Amygdala (tissue), 56 donors: ENCODE measurements around the gene GASK1A.

ENCODE experiments used
- DNase-seq, 56 donors: peaks; one replicate each; lab custom pipeline; 2025; lab: John Stamatoyannopoulos, UW

The GASK1A gene

GRCh38 chr3:43012174-43012573 is 33.1 kb downstream of the GASK1A start:
- no peak for DNase-seq

DNA sequence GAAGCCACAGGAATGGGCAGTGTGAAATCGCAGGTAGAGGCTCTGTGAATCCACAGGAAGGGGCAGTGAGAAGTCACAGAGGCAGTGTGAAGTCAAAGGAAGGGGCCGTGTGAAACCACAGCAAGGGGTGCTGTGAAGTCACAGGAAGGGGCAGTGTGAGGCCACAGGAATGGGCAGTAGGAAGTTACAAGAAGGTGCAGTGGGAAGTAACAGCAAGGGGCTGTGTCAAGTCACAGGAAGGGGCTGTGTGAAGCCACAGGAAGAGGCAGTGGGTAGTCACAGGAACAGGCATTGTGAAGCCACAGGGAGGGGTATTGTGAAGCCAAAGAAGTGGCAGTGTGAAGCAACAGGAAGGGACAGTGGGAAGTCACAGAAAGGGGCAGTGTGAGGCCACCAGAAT is 34.1 kb downstream of the GASK1A start:
- DNase-seq, result no peak

GRCh38 chr3:43013743-43014155 is 34.6 kb downstream of the GASK1A start:
- no peak for DNase-seq

DNA sequence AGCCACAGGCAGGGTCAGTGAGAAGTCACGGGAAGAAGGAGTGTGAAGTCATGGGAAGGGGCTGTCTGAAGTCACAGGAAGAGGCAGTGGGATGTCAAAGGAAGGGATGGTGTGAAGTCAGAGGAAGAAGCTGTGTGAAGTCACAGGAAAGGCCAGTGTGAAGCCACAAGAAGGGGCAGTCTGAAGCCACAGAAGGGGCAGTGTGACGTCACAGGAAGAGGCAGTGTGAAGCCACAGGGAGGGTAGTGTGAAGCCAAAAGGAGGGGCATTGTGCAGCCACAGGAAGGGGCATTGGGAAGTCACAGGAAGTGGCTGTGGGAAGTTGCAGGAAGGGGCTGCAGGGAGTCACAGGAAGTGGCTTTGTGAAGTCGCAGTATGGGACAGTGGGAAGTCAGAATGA is 35.1 kb downstream of the GASK1A start:
- no peak for DNase-seq

GRCh38 chr3:43014956-43015355 is 35.8 kb downstream of the GASK1A start:
- no peak for DNase-seq

DNA sequence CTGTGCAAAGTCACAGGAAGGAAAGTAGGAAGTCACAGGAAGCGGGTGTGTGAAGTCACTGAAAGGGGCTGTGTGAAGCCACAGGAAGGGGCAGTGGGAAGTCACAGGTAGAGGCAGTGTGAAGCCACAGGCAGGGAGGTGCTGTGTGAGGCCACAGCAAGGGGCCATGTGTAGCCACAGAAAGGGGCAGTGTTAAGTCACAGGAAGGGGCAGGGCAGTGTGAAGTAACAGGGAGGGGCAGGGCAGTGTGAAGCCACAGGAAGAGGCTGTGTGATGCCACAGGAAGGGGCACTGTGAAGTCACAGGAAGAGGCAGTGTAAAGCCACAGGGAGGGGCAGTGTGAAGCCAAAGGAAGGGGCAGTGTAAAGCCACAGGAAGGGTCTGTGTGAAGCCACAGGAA is 36.5 kb downstream of the GASK1A start:
- DNase-seq, result no peak

DNA sequence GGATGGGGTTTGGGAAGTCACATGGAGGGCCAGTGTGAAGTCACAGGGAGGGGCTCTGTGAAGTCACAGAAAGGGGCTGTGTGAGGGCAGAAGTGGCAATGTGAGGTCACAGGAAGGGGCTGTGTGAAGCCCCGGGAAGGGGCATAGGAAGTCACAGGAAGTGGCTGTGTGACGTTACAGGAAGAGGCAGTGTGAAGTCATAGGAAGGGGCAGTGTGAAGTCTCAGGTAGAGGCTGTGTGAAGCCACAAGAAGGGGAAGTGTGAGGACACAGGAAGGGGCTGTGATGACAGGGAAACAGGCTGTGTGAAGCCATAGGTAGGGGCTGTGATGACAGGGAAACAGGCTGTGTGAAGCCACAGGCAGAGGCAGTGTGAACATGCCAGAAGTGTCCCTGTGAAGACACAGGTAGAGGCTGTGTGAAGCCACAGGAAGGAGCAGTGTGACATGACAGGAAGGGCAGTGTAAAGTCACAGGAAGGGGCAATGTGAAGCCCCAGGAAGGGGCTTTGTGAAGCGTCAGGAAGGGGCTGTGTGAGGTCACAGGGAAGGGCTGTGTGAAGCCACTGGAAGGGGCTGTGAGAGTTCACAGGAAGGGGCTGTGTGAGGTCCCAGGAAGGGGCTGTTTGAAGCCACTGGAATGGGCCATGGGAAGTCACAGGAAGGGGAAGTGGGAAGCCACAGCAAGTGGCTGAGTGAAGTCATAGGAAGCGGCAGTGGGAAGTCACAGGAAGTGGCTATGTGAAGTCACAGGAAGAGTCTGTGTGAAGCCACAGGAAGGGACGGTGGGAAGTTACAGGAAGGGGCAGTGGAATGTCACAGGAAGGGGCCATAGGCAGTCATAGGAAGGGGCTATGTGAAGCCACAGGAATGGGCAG is 37.1 kb downstream of the GASK1A start:
- no peak for DNase-seq

- no peak for DNase-seq
These were observed 37.9 kb downstream of the GASK1A start for GRCh38 chr3:43017004-43017403.

DNA sequence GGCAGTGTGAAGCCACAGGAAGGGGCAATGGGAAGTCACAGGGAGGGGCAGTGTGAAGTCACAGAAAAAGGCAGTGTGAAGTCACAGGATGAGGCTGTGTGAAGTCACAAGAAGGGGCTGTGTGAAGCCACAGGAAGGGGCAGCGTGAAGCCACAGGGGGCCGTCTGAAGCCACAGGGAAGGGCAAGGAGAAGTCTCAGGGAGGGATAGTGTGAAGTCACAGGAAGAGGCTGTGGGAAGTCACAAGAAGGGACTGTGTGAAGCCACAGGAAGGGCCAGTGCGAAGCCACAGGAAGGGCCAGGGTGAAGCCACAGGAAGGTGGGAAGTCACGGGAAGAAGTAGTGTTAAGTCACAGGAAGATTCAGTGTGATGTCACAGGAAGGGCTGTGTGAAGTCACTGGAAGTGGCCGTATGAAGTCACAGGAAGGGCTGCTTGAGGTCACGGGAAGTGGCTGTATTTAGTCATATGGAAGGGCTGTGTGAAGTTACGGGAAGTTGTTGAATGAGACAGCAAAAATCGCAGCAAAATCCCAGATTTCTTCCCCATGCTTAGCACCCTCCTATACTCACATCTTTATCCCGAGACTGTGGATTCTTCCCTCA is 38.6 kb downstream of the GASK1A start:
- DNase-seq, result no peak

DNA sequence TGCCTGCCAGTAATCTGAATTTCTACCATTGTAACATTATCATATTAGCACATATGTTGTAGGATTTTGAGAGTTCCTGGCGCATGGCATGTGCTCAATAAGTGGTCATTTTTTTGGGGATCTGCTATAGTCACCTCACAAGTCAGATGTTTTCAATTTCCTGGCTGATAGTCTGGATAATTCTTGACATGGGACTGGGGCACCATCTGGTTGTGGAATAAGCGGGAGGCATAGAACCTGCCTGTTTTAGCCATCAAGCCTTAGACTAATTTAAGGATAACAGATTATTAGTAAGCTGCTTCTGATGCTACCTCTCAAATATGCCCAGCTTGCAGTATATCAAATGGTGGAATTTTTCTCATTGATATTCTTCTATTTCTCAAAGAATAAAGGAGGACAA is 39.1 kb downstream of the GASK1A start:
- DNase-seq, result no peak

DNA sequence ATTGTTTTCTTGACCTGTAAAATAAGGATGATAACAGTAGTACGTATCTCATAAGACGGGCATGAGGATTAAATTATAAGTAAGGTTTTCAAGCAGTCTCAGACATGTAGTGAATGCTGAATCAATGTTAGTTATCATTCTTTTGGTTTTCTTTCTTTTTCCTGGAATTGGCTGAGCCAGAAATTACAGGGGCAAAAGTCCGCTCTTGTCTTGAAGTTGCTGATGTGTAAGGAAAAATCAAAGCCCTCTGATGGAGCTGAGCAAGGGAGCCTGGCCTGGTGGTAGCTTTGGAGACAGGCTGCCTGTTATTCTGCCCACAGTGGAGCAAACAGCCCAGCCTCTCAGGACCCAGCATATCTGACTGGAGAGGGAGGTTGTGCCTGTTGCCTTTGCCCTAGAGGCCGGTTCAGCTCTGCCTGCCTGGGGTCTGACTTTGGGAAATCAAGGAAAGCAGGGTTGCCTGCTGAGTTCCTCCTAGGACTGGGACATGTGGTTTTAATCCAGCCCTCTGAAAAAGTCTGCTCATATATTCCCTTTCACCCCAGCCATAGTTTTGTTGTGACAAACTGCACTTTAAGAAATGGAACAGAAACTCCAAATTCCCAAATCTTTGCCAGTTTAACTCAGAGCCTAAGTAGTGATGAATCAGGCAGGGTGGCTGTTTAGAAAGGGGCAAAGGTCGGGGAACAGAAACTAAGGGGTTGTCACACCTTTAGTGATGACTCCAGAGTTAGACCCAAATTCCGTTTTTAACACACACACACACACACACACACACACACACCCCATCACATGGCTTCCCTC is 40.1 kb downstream of the GASK1A start:
- DNase-seq, result no peak

DNA sequence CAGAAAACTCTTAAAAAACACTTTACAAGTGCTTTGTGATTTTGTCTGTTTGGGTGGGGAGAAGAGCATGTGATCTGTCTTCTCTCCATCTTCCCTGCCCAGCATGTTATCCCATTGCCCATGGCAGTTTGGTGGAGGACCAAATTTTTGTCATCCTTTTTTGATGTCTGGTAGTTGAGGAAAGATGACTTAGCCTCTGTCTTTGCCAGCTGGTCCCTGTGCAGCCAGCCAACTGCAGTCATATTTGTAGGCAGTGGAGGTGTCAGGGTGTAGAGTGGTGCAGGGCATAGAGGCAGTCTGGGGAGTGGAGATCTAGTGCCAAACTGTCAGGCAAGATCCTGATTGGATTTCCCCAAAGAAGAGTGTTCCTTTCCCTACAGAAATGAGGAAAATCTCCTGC is 40.7 kb downstream of the GASK1A start:
- no peak for DNase-seq

- no peak for DNase-seq
These were observed 42.1 kb downstream of the GASK1A start for GRCh38 chr3:43021186-43021585.

DNA sequence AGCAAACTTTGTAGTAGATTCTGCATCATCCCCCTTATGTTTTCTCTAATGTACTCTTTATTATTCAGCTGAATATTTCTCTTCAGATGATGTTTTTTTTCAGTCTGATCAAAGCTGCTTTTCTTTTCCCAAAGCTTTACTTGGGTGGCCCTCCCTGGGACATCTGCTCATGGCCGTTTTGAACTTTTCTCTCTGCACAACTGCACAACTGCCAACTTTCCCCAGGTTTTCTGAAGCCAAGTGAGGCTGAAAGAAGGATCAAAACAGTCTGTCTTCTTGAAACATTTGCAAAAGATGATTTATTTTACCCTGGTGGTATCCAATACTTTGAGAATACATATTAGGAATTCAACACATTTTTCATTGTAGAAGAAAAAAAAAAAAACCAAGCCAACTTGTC is 43.0 kb downstream of the GASK1A start:
- no peak for DNase-seq

GRCh38 chr3:43023066-43023465 is 44.0 kb downstream of the GASK1A start:
- no peak for DNase-seq

- DNase-seq, result no peak
These were observed 44.6 kb downstream of the GASK1A start for GRCh38 chr3:43023746-43024145.

- no peak for DNase-seq
These were observed 45.2 kb downstream of the GASK1A start for GRCh38 chr3:43024181-43024885.

DNA sequence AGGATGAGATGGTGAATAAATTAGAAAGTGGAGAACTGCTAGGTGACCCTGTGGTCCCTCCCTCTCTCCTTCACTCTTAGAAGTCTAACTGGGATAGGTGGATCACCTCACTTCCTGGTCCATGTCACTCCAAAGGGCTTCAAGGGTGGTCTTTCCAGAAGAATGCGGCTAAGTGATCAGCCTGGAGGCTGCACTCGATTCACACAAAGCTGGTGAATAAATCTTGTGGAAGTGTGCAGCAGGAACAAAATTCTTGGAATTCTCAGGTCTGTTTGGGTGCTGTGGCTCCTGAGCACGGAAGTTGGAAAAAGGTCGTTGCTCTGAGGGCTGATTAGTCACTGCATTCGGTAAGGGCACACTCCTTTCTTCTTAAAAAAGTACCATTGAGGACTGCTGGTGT is 46.3 kb downstream of the GASK1A start:
- DNase-seq, result no peak

DNA sequence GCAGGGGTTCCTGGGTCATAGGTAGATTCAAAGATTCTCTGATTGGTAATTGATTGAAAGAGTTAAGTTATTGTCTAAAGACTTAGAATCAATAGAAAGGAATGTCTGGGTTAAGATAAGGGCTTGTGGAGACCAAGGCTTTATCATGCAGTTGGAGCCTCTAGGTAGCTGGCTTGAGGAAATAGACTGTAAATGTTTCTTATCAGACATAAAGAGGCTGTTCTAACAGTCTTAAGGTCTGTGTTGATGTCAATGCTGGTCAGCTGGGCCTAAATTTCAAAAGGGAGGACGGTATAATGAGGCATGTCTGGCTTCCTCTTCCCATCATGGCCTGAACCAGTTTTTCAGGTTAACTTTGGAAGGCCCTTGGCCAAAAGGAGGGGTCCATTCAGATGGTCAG is 48.9 kb downstream of the GASK1A start:
- DNase-seq, result no peak

- no peak for DNase-seq
These were observed 49.8 kb downstream of the GASK1A start for GRCh38 chr3:43028678-43029490.
